A673 (cell line): ENCODE results near the gene PNPLA6. TPM values are rescaled to one million over a fixed set of nuclear protein-coding genes. Genes with fewer than 3 reads are reported as not detected.

Experiments used
- BruUV-seq: library from RNA; stranded (reverse); fragments of 400-500 nt; replicated peaks from 2 replicates; lab custom pipeline; 2021; lab: Mats Ljungman, UMichigan
- CTCF ChIA-PET: fragments of 300-600 bp; sonication (Branson Sonifier 250); formaldehyde crosslinking; loops from one replicate; lab custom pipeline; 2022; ENCODE audit warnings: antibody characterized with exemption; lab: Charles Lee
- POLR2A ChIA-PET: fragments of 300-600 bp; sonication (Branson Sonifier 250); formaldehyde crosslinking; loops from one replicate; lab custom pipeline; 2022; ENCODE audit warnings: antibody characterized with exemption; ENCODE audit not compliant: low non-redundant PET; lab: Charles Lee
- DNase-seq: peaks from one replicate; pipeline ENCODE4 v3.0.0-alpha.2; 2015; ENCODE audit warnings: low spot score
- H3K27ac ChIP-seq: fragments of 200-600 bp; sonication (generic); 2 replicates; pipeline ENCODE4 v1.5.1; 2016; ENCODE audit warnings: mixed run types, low read depth, mild to moderate bottlenecking, mixed read lengths, antibody characterized with exemption, low read length; ENCODE audit not compliant: poor library complexity, severe bottlenecking
- H3K27me3 ChIP-seq: fragments of 200-600 bp; sonication (generic); replicated peaks from 2 replicates; pipeline ENCODE4 v1.6.1; 2017; ENCODE audit warnings: mixed run types, low read depth, mild to moderate bottlenecking, mixed read lengths, antibody characterized with exemption, low read length; ENCODE audit not compliant: insufficient read depth, poor library complexity
- H3K36me3 ChIP-seq: fragments of 200-600 bp; sonication (generic); 2 replicates; pipeline ENCODE4 v1.6.1; 2016; ENCODE audit warnings: mixed run types, mild to moderate bottlenecking, mixed read lengths, antibody characterized with exemption, low read length; ENCODE audit not compliant: insufficient read depth, poor library complexity, severe bottlenecking
- H3K4me1 ChIP-seq: fragments of 200-600 bp; sonication (generic); 2 replicates; pipeline ENCODE4 v1.6.1; 2017; ENCODE audit warnings: mixed run types, mild to moderate bottlenecking, mixed read lengths, antibody characterized with exemption, low read length; ENCODE audit not compliant: insufficient read depth, poor library complexity, severe bottlenecking
- H3K4me3 ChIP-seq: fragments of 200-600 bp; sonication (generic); 2 replicates; pipeline ENCODE4 v1.5.1; 2016; ENCODE audit warnings: low read depth, mixed run types, mild to moderate bottlenecking, mixed read lengths, low read length; ENCODE audit not compliant: poor library complexity, severe bottlenecking
- H3K9me3 ChIP-seq: fragments of 200-600 bp; sonication (generic); 2 replicates; pipeline ENCODE4 v1.6.1; 2016; ENCODE audit warnings: mixed run types, low read depth, mild to moderate bottlenecking, mixed read lengths, antibody characterized with exemption, low read length; ENCODE audit not compliant: poor library complexity, severe bottlenecking
- EZH2 ChIP-seq: fragments of 200-600 bp; sonication (generic); IDR thresholded peaks from 2 replicates; pipeline ENCODE4 v1.6.1; 2017; ENCODE audit warnings: borderline replicate concordance, low read depth, mild to moderate bottlenecking, mixed read lengths, antibody characterized with exemption, low read length; ENCODE audit not compliant: poor library complexity, severe bottlenecking
- intact Hi-C: fragments of 100-400 bp; cut with micrococcal nuclease; formaldehyde crosslinking; loops from one replicate; pipeline ENCODE4 v1.10.0; 2022; ENCODE audit not compliant: unreplicated experiment
- total RNA-seq: library from RNA; stranded (reverse); gene quantifications from 2 replicates; pipeline ENCODE4 v1.2.3, GENCODE V29; 2021
- TF ChIP-seq, protein P1 (sequence below): fragments of 300-800, 200-600 bp; sonication (generic); conservative IDR thresholded peaks from 2 replicates; pipeline ENCODE4 v1.5.1; 2017; ENCODE audit warnings: low read depth, mild to moderate bottlenecking, antibody characterized with exemption, low read length, moderate library complexity, mixed read lengths

Gene PNPLA6
- total RNA-seq, 1 experiment from 2014 or later, result 70.4 TPM

DNA sequence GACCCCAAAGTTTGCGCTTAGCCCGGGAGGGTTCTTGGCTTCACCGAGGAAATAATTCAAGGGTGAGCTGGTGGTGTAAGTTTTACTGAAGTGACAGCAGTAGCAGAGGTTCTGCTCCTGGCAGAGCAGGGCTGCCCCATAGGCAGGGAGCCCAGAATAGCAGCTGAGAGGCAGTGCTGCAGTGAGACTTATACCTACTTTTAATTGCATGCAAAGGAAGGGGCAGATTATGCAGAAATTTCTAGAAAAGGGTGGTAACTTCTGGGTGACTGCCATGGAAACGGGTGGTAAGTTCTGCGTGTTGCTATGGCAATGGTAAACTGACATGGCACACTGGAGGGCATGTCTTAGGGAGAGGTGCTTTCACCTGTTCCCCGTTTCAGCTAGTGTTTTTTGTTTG lies 42.6 kb downstream of the PNPLA6 start:
- CTCF ChIA-PET, result interaction anchor here (2.0 kb wide), 1 partner anchor 10 kb away, joined by 11 read pairs; no protein-coding TSS in a partner anchor
- H3K27me3 ChIP-seq, result peaks cover 13% of the 10 kb centered on the region
- TF ChIP-seq, protein P1, sequence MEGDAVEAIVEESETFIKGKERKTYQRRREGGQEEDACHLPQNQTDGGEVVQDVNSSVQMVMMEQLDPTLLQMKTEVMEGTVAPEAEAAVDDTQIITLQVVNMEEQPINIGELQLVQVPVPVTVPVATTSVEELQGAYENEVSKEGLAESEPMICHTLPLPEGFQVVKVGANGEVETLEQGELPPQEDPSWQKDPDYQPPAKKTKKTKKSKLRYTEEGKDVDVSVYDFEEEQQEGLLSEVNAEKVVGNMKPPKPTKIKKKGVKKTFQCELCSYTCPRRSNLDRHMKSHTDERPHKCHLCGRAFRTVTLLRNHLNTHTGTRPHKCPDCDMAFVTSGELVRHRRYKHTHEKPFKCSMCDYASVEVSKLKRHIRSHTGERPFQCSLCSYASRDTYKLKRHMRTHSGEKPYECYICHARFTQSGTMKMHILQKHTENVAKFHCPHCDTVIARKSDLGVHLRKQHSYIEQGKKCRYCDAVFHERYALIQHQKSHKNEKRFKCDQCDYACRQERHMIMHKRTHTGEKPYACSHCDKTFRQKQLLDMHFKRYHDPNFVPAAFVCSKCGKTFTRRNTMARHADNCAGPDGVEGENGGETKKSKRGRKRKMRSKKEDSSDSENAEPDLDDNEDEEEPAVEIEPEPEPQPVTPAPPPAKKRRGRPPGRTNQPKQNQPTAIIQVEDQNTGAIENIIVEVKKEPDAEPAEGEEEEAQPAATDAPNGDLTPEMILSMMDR, result no peak
- TF ChIP-seq EZH2, result no peak
- H3K9me3 ChIP-seq, result no peaks in the 10 kb centered on the region
- H3K27ac ChIP-seq, result no peak overlapping the region
- DNase-seq, result no peak
- H3K4me1 ChIP-seq, result no peaks in the 10 kb centered on the region
- no peaks in the 10 kb centered on the region for H3K36me3 ChIP-seq
- intact Hi-C loops, result no loop called here
- POLR2A ChIA-PET, result no interaction called here
- no peak overlapping the region for H3K4me3 ChIP-seq
- BruUV-seq, result no TSS peak

DNA sequence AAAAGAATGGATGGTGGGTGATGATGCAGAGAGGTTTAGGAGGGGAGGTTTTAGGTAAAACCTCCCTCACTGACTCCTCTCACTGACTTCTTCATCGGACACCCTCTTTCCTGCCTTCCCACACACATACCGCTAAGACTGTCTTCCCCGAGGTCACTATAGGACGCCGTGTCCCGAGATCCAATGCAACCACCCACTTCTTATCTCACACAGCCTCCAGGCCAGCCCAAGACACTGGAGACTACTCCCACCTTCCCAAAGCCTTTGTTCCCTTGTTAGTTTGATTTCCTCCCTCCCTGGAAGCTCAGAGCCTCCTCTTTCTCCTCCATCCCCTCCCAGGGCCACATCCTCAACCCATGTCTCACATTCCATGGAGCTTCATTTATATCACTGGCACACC lies 43.7 kb downstream of the PNPLA6 start:
- no peaks in the 10 kb centered on the region for H3K4me1 ChIP-seq
- no peak overlapping the region for H3K4me3 ChIP-seq
- H3K27ac ChIP-seq, result no peak overlapping the region
- DNase-seq, result no peak
- no peaks in the 10 kb centered on the region for H3K36me3 ChIP-seq
- intact Hi-C loops, result no loop called here
- TF ChIP-seq EZH2, result no peak
- TF ChIP-seq, protein P1, result no peak
- peaks cover 13% of the 10 kb centered on the region for H3K27me3 ChIP-seq
- BruUV-seq, result no TSS peak
- ChIA-PET CTCF (interaction anchor here (2.0 kb wide), 1 partner anchor 11 kb away, joined by 11 read pairs; no protein-coding TSS in a partner anchor), POLR2A (no interaction called here)
- H3K9me3 ChIP-seq, result no peaks in the 10 kb centered on the region

DNA sequence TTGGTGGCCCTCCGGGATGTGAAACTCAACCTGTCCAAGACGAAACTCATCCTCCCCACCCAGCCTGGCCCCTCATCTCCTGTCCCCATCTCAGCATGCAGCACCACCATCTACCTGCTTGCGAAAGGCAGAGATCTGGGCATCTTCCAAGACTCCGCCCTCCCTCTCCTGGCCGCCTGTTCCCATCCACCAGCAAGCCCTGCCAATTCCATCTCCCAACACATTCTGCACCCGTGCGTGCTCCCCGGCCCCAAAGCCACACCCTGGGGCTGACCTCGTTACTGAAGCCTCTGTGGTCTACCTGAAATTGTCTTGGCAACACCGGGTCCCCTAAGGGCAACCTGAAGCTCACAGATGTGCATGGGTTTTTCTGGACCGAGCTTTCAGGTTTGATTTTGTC lies 46.9 kb downstream of the PNPLA6 start:
- CTCF ChIA-PET, result no interaction called here
- POLR2A ChIA-PET, result interaction anchor here (0.6 kb wide), 1 partner anchor 338 kb away, joined by 11 read pairs; the partner anchor contains the start of gene SNAPC2
- no peaks in the 10 kb centered on the region for H3K4me1 ChIP-seq
- H3K36me3 ChIP-seq, result no peaks in the 10 kb centered on the region
- no peak overlapping the region for H3K27ac ChIP-seq
- no peak overlapping the region for H3K4me3 ChIP-seq
- DNase-seq, result no peak
- intact Hi-C loops, result no loop called here
- H3K9me3 ChIP-seq, result no peaks in the 10 kb centered on the region
- H3K27me3 ChIP-seq, result peaks cover 30% of the 10 kb centered on the region
- no TSS peak for BruUV-seq
- TF ChIP-seq EZH2, result no peak
- TF ChIP-seq, protein P1, result no peak
